ENCODE results near the gene CDCA5. TPM values are rescaled to one million over a fixed set of nuclear protein-coding genes. Genes with fewer than 3 reads are reported as not detected.

The CDCA5 gene
- total RNA-seq, 1 experiment from 2014 or later: 119 TPM

DNA sequence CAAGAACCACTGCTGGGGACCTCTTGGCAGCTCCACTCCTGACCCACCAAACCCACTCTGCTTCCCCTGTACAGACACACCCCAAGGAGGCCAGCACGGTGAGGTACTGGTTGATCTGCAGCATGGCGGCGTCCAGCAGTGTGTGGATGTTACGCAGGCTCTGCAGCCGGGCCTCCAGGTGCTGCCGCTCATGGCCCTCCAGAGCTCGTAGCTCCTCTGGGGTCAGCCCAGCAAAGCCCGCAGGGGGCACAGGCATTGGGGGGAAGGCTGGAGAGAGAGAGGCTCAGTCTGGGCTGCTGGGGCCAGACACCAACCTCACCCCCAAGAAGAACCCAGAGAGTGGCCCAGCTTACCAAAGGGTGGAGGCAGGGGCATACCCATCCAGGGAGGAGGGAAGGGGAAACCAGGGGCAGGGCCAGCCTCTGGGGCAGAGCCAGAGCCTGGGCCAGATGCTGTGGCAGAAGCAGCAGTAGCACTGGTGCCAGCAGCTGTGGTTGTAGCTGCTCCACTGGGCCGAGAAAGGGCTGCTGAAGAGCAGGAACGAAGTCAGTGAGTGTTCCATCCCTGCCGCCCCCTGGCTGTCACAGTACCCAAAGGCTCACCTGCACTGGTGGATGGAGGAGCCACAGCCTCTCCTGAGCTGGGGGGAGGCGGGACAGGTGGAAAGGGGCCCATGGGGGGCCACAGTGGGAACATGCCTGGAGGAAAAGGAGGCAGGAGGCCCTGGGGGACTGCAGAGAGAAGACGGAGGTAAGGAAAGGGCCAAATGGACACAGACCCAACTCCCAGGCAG, 46.0 kb upstream of the CDCA5 start:
- H3K27ac ChIP-seq (ENCODE audit: low read depth, low read length, poor library complexity, severe bottlenecking): no peak overlapping the region
- POLR2A ChIA-PET (ENCODE audit: low non-redundant PET): no interaction called here
- no peak overlapping the region for H3K4me3 ChIP-seq (ENCODE audit: low read depth, low read length, poor library complexity, severe bottlenecking)
- BruUV-seq (replicated peaks): no TSS peak
- TF ChIP-seq, protein P1, sequence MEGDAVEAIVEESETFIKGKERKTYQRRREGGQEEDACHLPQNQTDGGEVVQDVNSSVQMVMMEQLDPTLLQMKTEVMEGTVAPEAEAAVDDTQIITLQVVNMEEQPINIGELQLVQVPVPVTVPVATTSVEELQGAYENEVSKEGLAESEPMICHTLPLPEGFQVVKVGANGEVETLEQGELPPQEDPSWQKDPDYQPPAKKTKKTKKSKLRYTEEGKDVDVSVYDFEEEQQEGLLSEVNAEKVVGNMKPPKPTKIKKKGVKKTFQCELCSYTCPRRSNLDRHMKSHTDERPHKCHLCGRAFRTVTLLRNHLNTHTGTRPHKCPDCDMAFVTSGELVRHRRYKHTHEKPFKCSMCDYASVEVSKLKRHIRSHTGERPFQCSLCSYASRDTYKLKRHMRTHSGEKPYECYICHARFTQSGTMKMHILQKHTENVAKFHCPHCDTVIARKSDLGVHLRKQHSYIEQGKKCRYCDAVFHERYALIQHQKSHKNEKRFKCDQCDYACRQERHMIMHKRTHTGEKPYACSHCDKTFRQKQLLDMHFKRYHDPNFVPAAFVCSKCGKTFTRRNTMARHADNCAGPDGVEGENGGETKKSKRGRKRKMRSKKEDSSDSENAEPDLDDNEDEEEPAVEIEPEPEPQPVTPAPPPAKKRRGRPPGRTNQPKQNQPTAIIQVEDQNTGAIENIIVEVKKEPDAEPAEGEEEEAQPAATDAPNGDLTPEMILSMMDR (conservative IDR thresholded peaks at IDR 0.05; ENCODE audit: low read depth, low read length): no peak
- H3K36me3 ChIP-seq (ENCODE audit: insufficient read depth, low read length, poor library complexity, severe bottlenecking): peaks cover 74% of the 10 kb centered on the region
- intact Hi-C loops (cut with micrococcal nuclease; ENCODE audit: unreplicated experiment): no loop called here
- H3K4me1 ChIP-seq (ENCODE audit: insufficient read depth, low read length, poor library complexity, severe bottlenecking): peaks cover 9% of the 10 kb centered on the region
- CTCF ChIA-PET: no interaction called here
- H3K9me3 ChIP-seq (ENCODE audit: low read depth, low read length, poor library complexity, severe bottlenecking): no peaks in the 10 kb centered on the region
- DNase-seq (ENCODE audit: low spot score): no peak
- no peaks in the 10 kb centered on the region for H3K27me3 ChIP-seq (replicated peaks; ENCODE audit: insufficient read depth, low read depth, low read length, poor library complexity)

DNA sequence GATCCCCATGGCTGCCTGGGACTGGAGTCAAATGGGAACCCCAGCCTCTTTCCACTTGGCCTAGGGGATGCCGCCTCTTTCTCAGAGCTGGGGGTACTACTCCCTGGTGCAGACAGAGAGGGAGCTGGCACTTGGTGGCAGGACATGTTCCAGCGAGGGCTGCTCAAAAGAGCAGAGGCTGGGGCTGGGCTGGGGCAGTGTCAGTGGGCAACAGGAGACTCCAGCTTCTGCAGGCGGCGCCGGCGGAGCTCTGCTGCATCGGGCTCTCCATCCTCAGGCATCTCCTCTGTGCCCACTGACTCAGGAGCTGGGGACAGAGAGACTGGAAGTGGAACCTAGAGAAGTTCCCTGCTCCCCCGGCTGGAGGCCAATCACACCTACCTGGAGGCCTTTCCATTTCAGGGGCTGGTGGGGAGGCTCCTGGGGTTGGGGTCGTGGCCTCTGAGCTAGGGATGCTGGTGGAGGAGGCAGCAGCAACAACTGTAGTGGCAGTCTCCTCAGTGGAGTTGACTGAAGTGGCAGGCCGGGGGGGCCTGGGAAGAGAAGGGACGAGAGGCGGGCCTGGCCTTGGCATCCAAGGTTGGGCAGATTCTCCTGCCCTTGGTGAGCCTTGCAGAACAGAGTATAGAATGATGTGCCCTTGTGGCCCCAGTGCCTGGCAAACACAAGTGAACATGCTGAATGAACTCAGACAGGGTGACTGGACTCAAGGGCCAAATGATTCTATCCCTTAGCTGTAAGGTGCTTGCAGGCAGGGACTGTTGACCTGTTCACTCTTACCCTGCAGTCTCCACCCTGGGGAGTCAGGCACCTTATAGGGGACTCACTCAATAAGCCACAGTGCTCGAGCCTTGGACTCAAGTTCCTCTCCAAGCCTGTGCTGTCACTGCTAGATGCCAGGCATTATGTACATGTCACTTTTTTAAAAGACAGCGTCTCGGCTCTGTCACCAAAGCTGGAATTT, 44.6 kb upstream of the CDCA5 start:
- no peak overlapping the region for H3K4me3 ChIP-seq (ENCODE audit: low read depth, low read length, poor library complexity, severe bottlenecking)
- H3K4me1 ChIP-seq (ENCODE audit: insufficient read depth, low read length, poor library complexity, severe bottlenecking): peaks cover 8% of the 10 kb centered on the region
- no peak for DNase-seq (ENCODE audit: low spot score)
- no peaks in the 10 kb centered on the region for H3K27me3 ChIP-seq (replicated peaks; ENCODE audit: insufficient read depth, low read depth, low read length, poor library complexity)
- H3K27ac ChIP-seq (ENCODE audit: low read depth, low read length, poor library complexity, severe bottlenecking): no peak overlapping the region
- peaks cover 79% of the 10 kb centered on the region for H3K36me3 ChIP-seq (ENCODE audit: insufficient read depth, low read length, poor library complexity, severe bottlenecking)
- intact Hi-C loops (cut with micrococcal nuclease; ENCODE audit: unreplicated experiment): no loop called here
- ChIA-PET CTCF (no interaction called here), POLR2A (ENCODE audit: low non-redundant PET) (no interaction called here)
- no peaks in the 10 kb centered on the region for H3K9me3 ChIP-seq (ENCODE audit: low read depth, low read length, poor library complexity, severe bottlenecking)
- BruUV-seq (replicated peaks): no TSS peak
- no peak for TF ChIP-seq EZH2 (IDR thresholded peaks at IDR 0.05; ENCODE audit: borderline replicate concordance, low read depth, low read length, poor library complexity, severe bottlenecking)
- TF ChIP-seq, protein P1 (conservative IDR thresholded peaks at IDR 0.05; ENCODE audit: low read depth, low read length): no peak

DNA sequence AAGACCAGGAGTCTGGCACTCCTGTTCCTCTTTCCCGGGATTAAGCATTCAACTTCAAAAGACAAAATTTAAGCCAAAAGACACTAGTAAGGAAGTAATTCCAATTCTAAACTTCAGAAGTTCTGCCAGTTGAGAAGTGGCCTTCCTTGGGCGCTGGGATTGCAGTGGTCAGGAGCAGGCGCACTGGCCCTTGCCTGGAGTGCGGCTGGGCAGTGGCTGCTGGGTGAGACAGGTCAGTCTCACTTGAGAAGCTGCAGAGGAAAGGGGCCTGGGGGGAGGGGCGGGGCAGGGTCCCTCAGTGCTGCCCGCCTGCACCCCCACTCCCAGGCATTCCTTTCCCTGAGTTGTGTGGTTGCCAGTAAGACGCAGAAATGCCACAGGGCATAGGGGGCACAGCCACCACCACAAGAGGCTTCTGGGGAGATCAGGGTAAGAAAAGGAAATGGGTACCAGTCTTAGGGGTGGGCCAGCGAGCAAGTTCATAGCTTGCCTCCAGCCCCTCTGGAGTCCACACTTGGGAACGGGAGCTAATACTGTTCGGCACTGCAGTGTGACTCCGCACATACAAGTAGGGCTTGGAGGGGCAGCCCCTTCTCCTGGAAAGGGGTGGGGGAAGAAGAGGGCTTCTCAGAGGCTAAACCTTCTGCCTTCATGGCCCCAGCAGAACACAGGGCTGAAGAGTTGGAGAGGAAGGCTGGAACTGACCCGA, 43.8 kb upstream of the CDCA5 start:
- H3K4me1 ChIP-seq (ENCODE audit: insufficient read depth, low read length, poor library complexity, severe bottlenecking): no peaks in the 10 kb centered on the region
- ChIA-PET POLR2A (ENCODE audit: low non-redundant PET) (no interaction called here), CTCF (no interaction called here)
- TF ChIP-seq, protein P1 (conservative IDR thresholded peaks at IDR 0.05; ENCODE audit: low read depth, low read length): no peak
- no peak for TF ChIP-seq EZH2 (IDR thresholded peaks at IDR 0.05; ENCODE audit: borderline replicate concordance, low read depth, low read length, poor library complexity, severe bottlenecking)
- intact Hi-C loops (cut with micrococcal nuclease; ENCODE audit: unreplicated experiment): no loop called here
- BruUV-seq (replicated peaks): no TSS peak
- no peak overlapping the region for H3K4me3 ChIP-seq (ENCODE audit: low read depth, low read length, poor library complexity, severe bottlenecking)
- no peak for DNase-seq (ENCODE audit: low spot score)
- no peaks in the 10 kb centered on the region for H3K9me3 ChIP-seq (ENCODE audit: low read depth, low read length, poor library complexity, severe bottlenecking)
- peaks cover 76% of the 10 kb centered on the region for H3K36me3 ChIP-seq (ENCODE audit: insufficient read depth, low read length, poor library complexity, severe bottlenecking)
- no peak overlapping the region for H3K27ac ChIP-seq (ENCODE audit: low read depth, low read length, poor library complexity, severe bottlenecking)
- no peaks in the 10 kb centered on the region for H3K27me3 ChIP-seq (replicated peaks; ENCODE audit: insufficient read depth, low read depth, low read length, poor library complexity)
